HG02943 (cell line): ENCODE data around the gene TUFT1.
"Not testable (repeated sequence)": the region's sequence is repeated elsewhere in the genome, so short reads cannot be mapped to it uniquely, and the experiment has no call there.

Experiments
- ATAC-seq: cut with Tn5 transposase; IDR thresholded peaks from one replicate; pipeline ENCODE4 v1.9.1; 2021; ENCODE audit warnings: mild to moderate bottlenecking, low read depth, moderate library complexity; ENCODE audit not compliant: unreplicated experiment

The TUFT1 gene

GRCh38 chr1:151577173-151577572 is 37.1 kb downstream of the TUFT1 start:
- ATAC-seq = no peak

GRCh38 chr1:151578941-151579340 is 38.8 kb downstream of the TUFT1 start:
- no peak for ATAC-seq

- no peak for ATAC-seq
Observed at GRCh38 chr1:151579436-151580225, 39.5 kb downstream of the TUFT1 start.

GRCh38 chr1:151581451-151581850 is 41.3 kb downstream of the TUFT1 start:
- ATAC-seq = no peak

GRCh38 chr1:151581921-151582320 is 41.8 kb downstream of the TUFT1 start:
- no peak for ATAC-seq

GRCh38 chr1:151583796-151584195 is 43.7 kb downstream of the TUFT1 start:
- ATAC-seq = no peak

GRCh38 chr1:151584278-151584677 is 44.2 kb downstream of the TUFT1 start:
- ATAC-seq = no peak

- no peak for ATAC-seq
Observed at GRCh38 chr1:151584780-151585179, 44.7 kb downstream of the TUFT1 start.

- no peak for ATAC-seq
Observed at GRCh38 chr1:151585622-151586021, 45.5 kb downstream of the TUFT1 start.

GRCh38 chr1:151590961-151591360 is 50.9 kb downstream of the TUFT1 start:
- no peak for ATAC-seq

- no peak for ATAC-seq
Observed at GRCh38 chr1:151593730-151594129, 53.6 kb downstream of the TUFT1 start.

GRCh38 chr1:151594143-151594625 is 54.1 kb downstream of the TUFT1 start:
- no peak for ATAC-seq

- ATAC-seq = no peak
Observed at GRCh38 chr1:151596166-151596953, 56.3 kb downstream of the TUFT1 start.

- ATAC-seq = not testable (repeated sequence)
Observed at GRCh38 chr1:151602550-151602949, 62.4 kb downstream of the TUFT1 start.

- no peak for ATAC-seq
Observed at GRCh38 chr1:151604291-151604690, 64.2 kb downstream of the TUFT1 start.

GRCh38 chr1:151606384-151606783 is 66.3 kb downstream of the TUFT1 start:
- no peak for ATAC-seq

GRCh38 chr1:151606857-151607256 is 66.7 kb downstream of the TUFT1 start:
- no peak for ATAC-seq

- ATAC-seq = no peak
Observed at GRCh38 chr1:151610142-151610541, 70.0 kb downstream of the TUFT1 start.

GRCh38 chr1:151611288-151611790 is 71.2 kb downstream of the TUFT1 start:
- no peak for ATAC-seq

GRCh38 chr1:151611832-151612500 is 71.9 kb downstream of the TUFT1 start, which contains the start of gene SNX27:
Gene SNX27 (plus strand): TSS chr1:151612050. CDS start chr1:151612202, 152 bp downstream.
- peak; percentile 92 for ATAC-seq
